DND-41 (cell line): ENCODE measurements around the gene MTOR.

Source experiments
- ATAC-seq: fragments of 200-7000 bp; cut with Tn5 transposase; 3 replicates; pipeline ENCODE4 v1.9.1; 2021; ENCODE audit warnings: low read depth; ENCODE audit not compliant: insufficient read depth
- DNase-seq: peaks from one replicate; pipeline ENCODE4 v3.0.0-alpha.2; 2020
- H2AFZ ChIP-seq: 2 replicates; pipeline ENCODE4 v1.6.0; 2012; ENCODE audit warnings: low read depth, low read length
- H3K27ac ChIP-seq: 2 replicates; pipeline ENCODE4 v1.5.1; 2012; ENCODE audit warnings: low read length, inconsistent platforms
- H3K27me3 ChIP-seq: fragments of 200-600 bp; sonication (generic); 2 replicates; pipeline ENCODE4 v1.6.0; 2012; ENCODE audit warnings: low read length, mild to moderate bottlenecking, inconsistent platforms; ENCODE audit not compliant: insufficient read depth, poor library complexity
- H3K36me3 ChIP-seq: 2 replicates; pipeline ENCODE4 v1.5.1; 2012; ENCODE audit warnings: low read length, inconsistent platforms; ENCODE audit not compliant: insufficient read depth
- H3K4me1 ChIP-seq: 2 replicates; pipeline ENCODE4 v1.5.1; 2012; ENCODE audit warnings: mild to moderate bottlenecking, low read length; ENCODE audit not compliant: insufficient read depth
- H3K4me2 ChIP-seq: 2 replicates; pipeline ENCODE4 v1.6.0; 2012; ENCODE audit warnings: mild to moderate bottlenecking, moderate library complexity, low read length, inconsistent platforms; ENCODE audit not compliant: insufficient read depth
- H3K4me3 ChIP-seq, 2 experiments: fragments of 200-600 bp in 1 of 2; shearing (Covaris generic) in 1 of 2; 2 replicates each; pipeline ENCODE4 v1.5.1; 2012 to 2016; ENCODE audit warnings: inconsistent platforms in 2 of 2, low read length in 2 of 2, mild to moderate bottlenecking in 2 of 2, low read depth in 1 of 2, moderate library complexity in 1 of 2
- H3K79me2 ChIP-seq: 2 replicates; pipeline ENCODE4 v1.6.0; 2012; ENCODE audit warnings: low read length, inconsistent platforms; ENCODE audit not compliant: insufficient read depth
- H3K9ac ChIP-seq: 2 replicates; pipeline ENCODE4 v1.6.0; 2012; ENCODE audit warnings: low read depth, mild to moderate bottlenecking, inconsistent platforms, low read length, moderate library complexity
- H3K9me3 ChIP-seq: 2 replicates; pipeline ENCODE4 v1.5.1; 2012; ENCODE audit warnings: low read length, moderate library complexity, mild to moderate bottlenecking, inconsistent platforms; ENCODE audit not compliant: insufficient read depth, severe bottlenecking
- H4K20me1 ChIP-seq: 2 replicates; pipeline ENCODE4 v1.6.0; 2012; ENCODE audit warnings: low read length; ENCODE audit not compliant: insufficient read depth
- EZH2 ChIP-seq: IDR thresholded peaks from 3 replicates; pipeline ENCODE4 v1.6.1; 2012; ENCODE audit warnings: borderline replicate concordance, low read depth, mild to moderate bottlenecking, moderate library complexity, low read length, inconsistent platforms; ENCODE audit not compliant: severe bottlenecking
- TF ChIP-seq, protein P1 (sequence below): IDR thresholded peaks from 2 replicates; pipeline ENCODE4 v1.5.1; 2012; ENCODE audit warnings: borderline replicate concordance, low read length, moderate library complexity, mild to moderate bottlenecking; ENCODE audit not compliant: poor library complexity, severe bottlenecking; ENCODE audit errors: extremely low read depth

The MTOR gene

DNA sequence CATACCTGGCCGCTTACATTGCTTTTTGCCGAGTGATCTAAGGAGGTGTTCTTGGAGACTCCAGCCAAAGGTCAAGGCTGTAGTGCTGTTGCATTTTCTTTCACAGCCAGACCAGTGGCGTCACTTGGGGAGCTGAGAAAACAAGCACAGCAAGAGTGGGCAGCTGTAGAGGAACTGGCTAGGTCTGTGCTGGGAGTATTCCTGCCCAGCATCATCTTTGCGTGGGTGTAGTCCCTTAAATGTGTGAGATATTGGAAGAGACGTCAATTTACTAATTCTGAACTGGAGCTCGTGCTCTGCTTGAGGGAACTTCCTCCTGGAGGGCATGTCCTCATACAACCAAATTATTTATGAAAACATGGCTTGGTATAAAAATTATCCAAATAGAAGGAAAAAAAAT, 20.8 kb upstream of the MTOR start:
- Histone ChIP-seq H3K9ac (no peak overlapping the region), H3K4me3 (no peak overlapping the region), H3K4me1 (peaks cover 4% of the 10 kb centered on the region; the same call in 1 of the 2 replicates), H3K36me3 (peaks cover 71% of the 10 kb centered on the region), H3K4me2 (no peak overlapping the region), H4K20me1 (peaks cover 10% of the 10 kb centered on the region; the same call in 1 of the 2 replicates), H3K9me3 (no peaks in the 10 kb centered on the region), H3K27ac (no peak overlapping the region), H3K79me2 (peaks cover 44% of the 10 kb centered on the region), H2AFZ (no peak overlapping the region), H3K27me3 (no peaks in the 10 kb centered on the region)
- no peak for ATAC-seq
- TF ChIP-seq, protein P1, sequence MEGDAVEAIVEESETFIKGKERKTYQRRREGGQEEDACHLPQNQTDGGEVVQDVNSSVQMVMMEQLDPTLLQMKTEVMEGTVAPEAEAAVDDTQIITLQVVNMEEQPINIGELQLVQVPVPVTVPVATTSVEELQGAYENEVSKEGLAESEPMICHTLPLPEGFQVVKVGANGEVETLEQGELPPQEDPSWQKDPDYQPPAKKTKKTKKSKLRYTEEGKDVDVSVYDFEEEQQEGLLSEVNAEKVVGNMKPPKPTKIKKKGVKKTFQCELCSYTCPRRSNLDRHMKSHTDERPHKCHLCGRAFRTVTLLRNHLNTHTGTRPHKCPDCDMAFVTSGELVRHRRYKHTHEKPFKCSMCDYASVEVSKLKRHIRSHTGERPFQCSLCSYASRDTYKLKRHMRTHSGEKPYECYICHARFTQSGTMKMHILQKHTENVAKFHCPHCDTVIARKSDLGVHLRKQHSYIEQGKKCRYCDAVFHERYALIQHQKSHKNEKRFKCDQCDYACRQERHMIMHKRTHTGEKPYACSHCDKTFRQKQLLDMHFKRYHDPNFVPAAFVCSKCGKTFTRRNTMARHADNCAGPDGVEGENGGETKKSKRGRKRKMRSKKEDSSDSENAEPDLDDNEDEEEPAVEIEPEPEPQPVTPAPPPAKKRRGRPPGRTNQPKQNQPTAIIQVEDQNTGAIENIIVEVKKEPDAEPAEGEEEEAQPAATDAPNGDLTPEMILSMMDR = no peak
- TF ChIP-seq EZH2 = no peak
- DNase-seq = no peak

DNA sequence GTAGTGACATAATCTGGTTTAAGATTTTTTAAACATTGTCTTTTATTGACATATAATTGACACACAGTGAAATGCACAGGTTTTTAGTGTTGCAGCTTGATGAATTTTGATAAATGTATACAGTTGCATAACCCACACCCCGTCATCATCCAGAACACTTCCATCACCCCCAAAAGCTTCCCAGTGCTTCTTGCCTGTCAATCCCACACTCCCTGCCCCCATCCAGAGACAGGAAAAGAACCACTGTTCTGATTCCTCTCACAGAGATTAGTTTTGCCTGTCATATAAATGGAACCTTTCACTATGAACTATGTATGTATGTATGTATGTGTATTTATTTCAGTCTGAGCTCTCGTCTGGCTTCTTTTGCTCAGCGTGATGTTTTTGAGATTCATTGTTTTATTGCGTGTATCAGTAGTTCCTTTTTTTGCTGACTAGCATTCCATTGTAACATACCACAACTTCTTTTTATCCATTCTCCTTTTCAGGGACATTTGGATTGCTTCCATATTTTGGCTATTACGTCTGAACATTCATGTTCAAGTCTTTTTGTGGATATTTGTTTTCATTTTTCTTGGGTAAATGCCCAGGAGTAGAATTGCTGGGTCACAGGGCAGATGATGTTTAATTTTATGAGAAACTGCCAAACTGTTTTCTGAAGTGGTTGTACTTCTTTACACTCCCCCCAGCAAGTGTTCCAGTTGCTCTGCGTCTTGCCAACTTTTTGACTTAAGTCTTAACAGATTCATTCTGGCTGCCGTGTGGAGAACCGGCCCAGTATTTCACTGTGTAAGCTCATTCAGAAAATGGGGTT, 19.4 kb upstream of the MTOR start:
- Histone ChIP-seq H3K27me3 (no peaks in the 10 kb centered on the region), H3K9ac (no peak overlapping the region)
- DNase-seq = no peak

DNA sequence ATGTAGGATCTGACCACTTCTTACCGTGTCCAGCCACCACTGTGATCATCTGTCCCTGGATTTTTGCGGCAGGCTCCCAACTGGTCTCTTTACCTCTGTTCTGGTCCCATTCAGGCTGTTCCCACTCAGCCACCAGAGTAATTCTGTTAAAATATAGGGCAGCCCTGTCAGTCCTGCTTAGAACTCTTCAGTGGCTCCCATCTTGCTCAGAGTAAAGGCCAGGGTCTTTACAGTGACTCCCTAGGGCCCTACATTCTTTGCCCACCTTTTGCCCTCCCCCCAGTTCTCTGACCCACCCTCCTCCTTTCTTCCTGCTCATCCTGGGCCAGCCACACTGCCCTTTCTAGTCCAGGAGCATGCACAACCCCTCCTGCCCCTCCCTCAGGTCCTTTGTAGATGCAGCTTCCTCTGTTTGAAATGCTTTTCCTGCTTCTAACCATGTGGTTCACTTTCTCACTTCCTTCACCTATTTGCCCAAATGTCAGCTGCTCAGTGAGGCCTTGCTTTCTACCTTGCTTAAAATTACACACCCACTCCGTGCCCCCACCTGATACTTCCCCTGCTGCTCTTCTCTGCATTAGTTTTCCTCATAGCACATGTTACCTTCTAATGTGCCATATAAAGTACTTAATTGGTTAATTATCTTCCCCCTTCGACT, 18.5 kb upstream of the MTOR start:
- Histone ChIP-seq H2AFZ (no peak overlapping the region), H3K36me3 (peaks cover 61% of the 10 kb centered on the region), H3K4me3 (no peak overlapping the region), H3K9me3 (no peaks in the 10 kb centered on the region), H3K27me3 (no peaks in the 10 kb centered on the region), H3K79me2 (peaks cover 54% of the 10 kb centered on the region), H4K20me1 (peaks cover 5% of the 10 kb centered on the region; the same call in 1 of the 2 replicates), H3K27ac (0 out of 2 replicates have a peak overlapping the region, but pooled peaks have one; percentile 10), H3K9ac (no peak overlapping the region), H3K4me2 (no peak overlapping the region), H3K4me1 (peaks cover 9% of the 10 kb centered on the region)
- no peak for DNase-seq
- ATAC-seq = peak; percentile 61
- TF ChIP-seq, protein P1 = no peak

More for the DNA sequence above, 19.4 kb upstream of the MTOR start:
- Histone ChIP-seq H3K27ac (no peak overlapping the region), H4K20me1 (peaks cover 8% of the 10 kb centered on the region; the same call in 1 of the 2 replicates), H3K79me2 (peaks cover 50% of the 10 kb centered on the region), H3K36me3 (peaks cover 65% of the 10 kb centered on the region), H3K4me1 (peaks cover 4% of the 10 kb centered on the region; the same call in 1 of the 2 replicates), H2AFZ (no peak overlapping the region), H3K4me2 (no peak overlapping the region), H3K4me3 (no peak overlapping the region), H3K9me3 (no peaks in the 10 kb centered on the region)
- ATAC-seq = no peak
- TF ChIP-seq, protein P1 = no peak
- no peak for TF ChIP-seq EZH2
